MM.1S (cell line): ENCODE results near the gene GSG1L2.

Experiments
- DNase-seq: peaks from one replicate; pipeline ENCODE4 v3.0.0-alpha.2; 2015
- H2AFZ ChIP-seq: fragments of 300-600 bp; sonication (generic); 2 replicates; pipeline ENCODE4 v1.6.0; 2016; ENCODE audit warnings: antibody characterized with exemption, low read length
- H3F3A ChIP-seq: fragments of 300-600 bp; sonication (generic); 2 replicates; pipeline ENCODE4 v1.6.1; 2016; ENCODE audit warnings: mild to moderate bottlenecking, antibody characterized with exemption, low read length, moderate library complexity, mixed read lengths; ENCODE audit not compliant: insufficient read depth
- H3K27ac ChIP-seq: fragments of 300-600 bp; sonication (generic); 2 replicates; pipeline ENCODE4 v1.5.1; 2016; ENCODE audit warnings: mild to moderate bottlenecking, low read length
- H3K27me3 ChIP-seq: fragments of 300-600 bp; sonication (generic); replicated peaks from 2 replicates; pipeline ENCODE4 v1.6.0; 2016; ENCODE audit warnings: low read length; ENCODE audit not compliant: insufficient read depth
- H3K36me3 ChIP-seq: fragments of 300-600 bp; sonication (generic); replicated peaks from 2 replicates; pipeline ENCODE4 v1.6.1; 2016; ENCODE audit warnings: mild to moderate bottlenecking, low read length, mixed read lengths; ENCODE audit not compliant: insufficient read depth
- H3K4me1 ChIP-seq: fragments of 300-600 bp; sonication (generic); 2 replicates; pipeline ENCODE4 v1.6.1; 2016; ENCODE audit warnings: low read length, mixed read lengths
- H3K4me2 ChIP-seq: fragments of 300-600 bp; sonication (generic); 2 replicates; pipeline ENCODE4 v1.6.0; 2016; ENCODE audit warnings: low read depth, low read length
- H3K4me3 ChIP-seq: fragments of 300-600 bp; sonication (generic); 2 replicates; pipeline ENCODE4 v1.5.1; 2016; ENCODE audit warnings: low read length, mixed read lengths
- H3K79me2 ChIP-seq: fragments of 300-600 bp; sonication (generic); 2 replicates; pipeline ENCODE4 v1.6.1; 2016; ENCODE audit warnings: mixed run types, low read length, mixed read lengths
- H3K9ac ChIP-seq: fragments of 300-600 bp; sonication (generic); 2 replicates; pipeline ENCODE4 v1.6.1; 2016; ENCODE audit warnings: low read length, mixed read lengths
- H3K9me2 ChIP-seq: fragments of 300-600 bp; sonication (generic); replicated peaks from 2 replicates; pipeline ENCODE4 v1.6.1; 2016; ENCODE audit warnings: mild to moderate bottlenecking, low read length, mixed read lengths; ENCODE audit not compliant: insufficient read depth
- H3K9me3 ChIP-seq: fragments of 300-600 bp; sonication (generic); replicated peaks from 2 replicates; pipeline ENCODE4 v1.6.1; 2016; ENCODE audit warnings: mild to moderate bottlenecking, low read length, mixed read lengths; ENCODE audit not compliant: insufficient read depth
- H4K20me1 ChIP-seq: fragments of 300-600 bp; sonication (generic); 2 replicates; pipeline ENCODE4 v1.6.1; 2016; ENCODE audit warnings: mild to moderate bottlenecking, low read length, moderate library complexity, mixed read lengths; ENCODE audit not compliant: insufficient read depth
- EZH2 ChIP-seq: fragments of 300-600 bp; sonication (generic); optimal IDR thresholded peaks from 2 replicates; pipeline ENCODE3; 2017; ENCODE audit warnings: low read depth, mild to moderate bottlenecking, antibody characterized with exemption, low read length, mixed read lengths
- EZH2phosphoT487 ChIP-seq: fragments of 300-600 bp; sonication (generic); IDR thresholded peaks from 2 replicates; pipeline ENCODE4 v1.6.1; 2018; ENCODE audit warnings: antibody characterized with exemption, low read length
- TF ChIP-seq, protein P1 (sequence below): fragments of 300-600 bp; sonication (generic); IDR thresholded peaks from 2 replicates; pipeline ENCODE4 v1.5.1; 2016; ENCODE audit warnings: antibody characterized with exemption, low read length, mixed read lengths

Gene GSG1L2

DNA sequence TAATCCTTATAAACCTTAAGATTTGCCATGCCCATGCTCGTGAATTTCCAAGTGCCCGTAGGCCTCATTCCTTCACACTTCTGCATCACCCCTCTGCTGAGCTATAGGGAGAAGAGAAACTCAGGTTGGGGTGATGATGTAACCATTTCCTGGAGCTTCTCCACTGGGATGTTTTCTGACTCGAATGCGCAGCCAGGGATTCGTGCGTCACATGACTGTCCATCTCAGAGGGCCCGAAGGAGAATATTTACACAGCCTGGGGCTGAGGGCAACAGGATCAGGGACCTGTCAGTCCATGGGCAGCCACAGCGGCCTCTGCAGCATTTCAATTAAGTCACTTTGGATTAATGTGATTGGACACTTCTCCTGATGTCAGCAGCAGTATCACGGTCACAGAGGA, 8.7 kb downstream of the GSG1L2 start:
- Histone ChIP-seq H3K9ac (no peak overlapping the region), H3K79me2 (no peaks in the 10 kb centered on the region), H3K36me3 (no peaks in the 10 kb centered on the region), H3K27me3 (no peaks in the 10 kb centered on the region), H3K4me2 (no peak overlapping the region), H4K20me1 (no peaks in the 10 kb centered on the region), H3K4me3 (no peak overlapping the region), H3K9me3 (no peaks in the 10 kb centered on the region), H3K9me2 (no peaks in the 10 kb centered on the region), H3F3A (no peaks in the 10 kb centered on the region), H2AFZ (no peak overlapping the region), H3K4me1 (no peaks in the 10 kb centered on the region), H3K27ac (no peak overlapping the region)
- DNase-seq = no peak
- no peak for TF ChIP-seq EZH2phosphoT487
- TF ChIP-seq, protein P1, sequence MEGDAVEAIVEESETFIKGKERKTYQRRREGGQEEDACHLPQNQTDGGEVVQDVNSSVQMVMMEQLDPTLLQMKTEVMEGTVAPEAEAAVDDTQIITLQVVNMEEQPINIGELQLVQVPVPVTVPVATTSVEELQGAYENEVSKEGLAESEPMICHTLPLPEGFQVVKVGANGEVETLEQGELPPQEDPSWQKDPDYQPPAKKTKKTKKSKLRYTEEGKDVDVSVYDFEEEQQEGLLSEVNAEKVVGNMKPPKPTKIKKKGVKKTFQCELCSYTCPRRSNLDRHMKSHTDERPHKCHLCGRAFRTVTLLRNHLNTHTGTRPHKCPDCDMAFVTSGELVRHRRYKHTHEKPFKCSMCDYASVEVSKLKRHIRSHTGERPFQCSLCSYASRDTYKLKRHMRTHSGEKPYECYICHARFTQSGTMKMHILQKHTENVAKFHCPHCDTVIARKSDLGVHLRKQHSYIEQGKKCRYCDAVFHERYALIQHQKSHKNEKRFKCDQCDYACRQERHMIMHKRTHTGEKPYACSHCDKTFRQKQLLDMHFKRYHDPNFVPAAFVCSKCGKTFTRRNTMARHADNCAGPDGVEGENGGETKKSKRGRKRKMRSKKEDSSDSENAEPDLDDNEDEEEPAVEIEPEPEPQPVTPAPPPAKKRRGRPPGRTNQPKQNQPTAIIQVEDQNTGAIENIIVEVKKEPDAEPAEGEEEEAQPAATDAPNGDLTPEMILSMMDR = no peak
- TF ChIP-seq EZH2 = no peak

- Histone ChIP-seq H2AFZ (no peak overlapping the region), H3K27ac (no peak overlapping the region)
- TF ChIP-seq EZH2 = no peak
- no peak for TF ChIP-seq EZH2phosphoT487
- TF ChIP-seq, protein P1 = no peak
These were observed 10.3 kb downstream of the GSG1L2 start for GRCh38 chr17:9811537-9811936.

GRCh38 chr17:9811086-9811485, 10.8 kb downstream of the GSG1L2 start:
- Histone ChIP-seq H3K79me2 (no peaks in the 10 kb centered on the region), H3K4me1 (no peaks in the 10 kb centered on the region), H3K4me2 (no peak overlapping the region), H3K27me3 (no peaks in the 10 kb centered on the region), H3K36me3 (no peaks in the 10 kb centered on the region), H2AFZ (no peak overlapping the region), H3K4me3 (no peak overlapping the region), H4K20me1 (no peaks in the 10 kb centered on the region), H3K27ac (no peak overlapping the region), H3K9ac (no peak overlapping the region), H3K9me3 (no peaks in the 10 kb centered on the region), H3K9me2 (no peaks in the 10 kb centered on the region), H3F3A (no peaks in the 10 kb centered on the region)
- TF ChIP-seq EZH2phosphoT487 = no peak
- TF ChIP-seq EZH2 = no peak
- TF ChIP-seq, protein P1 = no peak
- DNase-seq = no peak

More at GRCh38 chr17:9811537-9811936, 10.3 kb downstream of the GSG1L2 start:
- Histone ChIP-seq H3K36me3 (no peaks in the 10 kb centered on the region), H3K9ac (no peak overlapping the region), H3K4me3 (no peak overlapping the region), H3K4me1 (no peaks in the 10 kb centered on the region), H3K27me3 (no peaks in the 10 kb centered on the region), H3F3A (no peaks in the 10 kb centered on the region), H4K20me1 (no peaks in the 10 kb centered on the region), H3K9me3 (no peaks in the 10 kb centered on the region), H3K9me2 (no peaks in the 10 kb centered on the region), H3K4me2 (no peak overlapping the region), H3K79me2 (no peaks in the 10 kb centered on the region)
- DNase-seq = no peak
